SK-N-SH (cell line): Measurements from ENCODE around the gene ZHX3.

Experiments
- EZH2phosphoT487 ChIP-seq: fragments of 200-600 bp; sonication (generic); IDR thresholded peaks from 2 replicates; pipeline ENCODE4 v1.6.1; 2017; ENCODE audit warnings: low read depth, mixed run types, mild to moderate bottlenecking, antibody characterized with exemption, moderate library complexity, borderline replicate concordance
- GABPA ChIP-seq: IDR thresholded peaks from 2 replicates; pipeline ENCODE4 v1.4.0; 2012; ENCODE audit warnings: low read depth, mild to moderate bottlenecking
- NFIC ChIP-seq: IDR thresholded peaks from 2 replicates; pipeline ENCODE4 v1.4.0; 2012; ENCODE audit warnings: borderline replicate concordance
- NRF1 ChIP-seq: IDR thresholded peaks from 2 replicates; pipeline ENCODE4 v1.6.1; 2012; ENCODE audit warnings: low read depth, mild to moderate bottlenecking, low read length
- RAD21 ChIP-seq: IDR thresholded peaks from 2 replicates; pipeline ENCODE4 v1.6.1; 2012; ENCODE audit warnings: mild to moderate bottlenecking, low read length
- TAF1 ChIP-seq: IDR thresholded peaks from 2 replicates; pipeline ENCODE4 v1.6.1; 2012; ENCODE audit warnings: low read depth, mild to moderate bottlenecking, low read length, moderate library complexity, borderline replicate concordance
- TCF12 ChIP-seq: IDR thresholded peaks from 2 replicates; pipeline ENCODE4 v1.4.0; 2012
- USF2 ChIP-seq: fragments of 150-350 bp; IDR thresholded peaks from 2 replicates; pipeline ENCODE4 v1.6.1; 2017; ENCODE audit warnings: antibody characterized with exemption, low read length, low read depth, borderline replicate concordance
- TF ChIP-seq, protein P1 (sequence below): fragments of 200-600 bp; sonication (generic); IDR thresholded peaks from 2 replicates; pipeline ENCODE4 v1.6.1; 2017; ENCODE audit warnings: antibody characterized with exemption, mild to moderate bottlenecking, moderate library complexity

- TF ChIP-seq GABPA (no peak), RAD21 (no peak), NRF1 (no peak), TAF1 (no peak), EZH2phosphoT487 (no peak), NFIC (no peak), USF2 (no peak), TCF12 (no peak)
- TF ChIP-seq, protein P1, sequence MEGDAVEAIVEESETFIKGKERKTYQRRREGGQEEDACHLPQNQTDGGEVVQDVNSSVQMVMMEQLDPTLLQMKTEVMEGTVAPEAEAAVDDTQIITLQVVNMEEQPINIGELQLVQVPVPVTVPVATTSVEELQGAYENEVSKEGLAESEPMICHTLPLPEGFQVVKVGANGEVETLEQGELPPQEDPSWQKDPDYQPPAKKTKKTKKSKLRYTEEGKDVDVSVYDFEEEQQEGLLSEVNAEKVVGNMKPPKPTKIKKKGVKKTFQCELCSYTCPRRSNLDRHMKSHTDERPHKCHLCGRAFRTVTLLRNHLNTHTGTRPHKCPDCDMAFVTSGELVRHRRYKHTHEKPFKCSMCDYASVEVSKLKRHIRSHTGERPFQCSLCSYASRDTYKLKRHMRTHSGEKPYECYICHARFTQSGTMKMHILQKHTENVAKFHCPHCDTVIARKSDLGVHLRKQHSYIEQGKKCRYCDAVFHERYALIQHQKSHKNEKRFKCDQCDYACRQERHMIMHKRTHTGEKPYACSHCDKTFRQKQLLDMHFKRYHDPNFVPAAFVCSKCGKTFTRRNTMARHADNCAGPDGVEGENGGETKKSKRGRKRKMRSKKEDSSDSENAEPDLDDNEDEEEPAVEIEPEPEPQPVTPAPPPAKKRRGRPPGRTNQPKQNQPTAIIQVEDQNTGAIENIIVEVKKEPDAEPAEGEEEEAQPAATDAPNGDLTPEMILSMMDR, result no peak
Observed at GRCh38 chr20:41180599-41181333, 136.8 kb downstream of the ZHX3 start.
